ENCODE measurements around the gene RAD54L2.
"Not testable (repeated sequence)": the region's sequence is repeated elsewhere in the genome, so short reads cannot be mapped to it uniquely, and the experiment has no call there.

The RAD54L2 gene

DNA sequence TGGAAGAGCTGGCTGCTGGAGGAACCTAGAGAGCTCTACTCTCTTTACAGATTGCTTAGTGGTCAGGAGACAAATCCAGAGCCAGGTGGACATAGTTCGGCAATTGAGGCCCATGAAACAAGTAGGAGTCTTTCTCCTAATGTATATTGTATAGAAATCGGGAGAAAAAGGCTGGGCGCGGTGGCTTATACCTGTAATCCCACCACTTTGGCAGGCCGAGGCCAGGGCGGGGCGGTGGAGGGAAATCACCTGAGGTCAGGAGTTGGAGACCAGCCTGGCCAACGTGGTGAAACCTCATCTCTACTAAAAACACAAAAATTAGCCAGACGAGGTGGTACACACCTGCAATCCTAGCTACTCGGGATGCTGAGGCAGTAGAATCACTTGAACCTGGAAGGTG is 10.8 kb downstream of the RAD54L2 start:
- no peak overlapping the region for H3K4me3 ChIP-seq (ENCODE audit: low read depth, low read length)
- TF ChIP-seq CTCF (IDR thresholded peaks at IDR 0.05; ENCODE audit: low read depth, low read length) = no peak

DNA sequence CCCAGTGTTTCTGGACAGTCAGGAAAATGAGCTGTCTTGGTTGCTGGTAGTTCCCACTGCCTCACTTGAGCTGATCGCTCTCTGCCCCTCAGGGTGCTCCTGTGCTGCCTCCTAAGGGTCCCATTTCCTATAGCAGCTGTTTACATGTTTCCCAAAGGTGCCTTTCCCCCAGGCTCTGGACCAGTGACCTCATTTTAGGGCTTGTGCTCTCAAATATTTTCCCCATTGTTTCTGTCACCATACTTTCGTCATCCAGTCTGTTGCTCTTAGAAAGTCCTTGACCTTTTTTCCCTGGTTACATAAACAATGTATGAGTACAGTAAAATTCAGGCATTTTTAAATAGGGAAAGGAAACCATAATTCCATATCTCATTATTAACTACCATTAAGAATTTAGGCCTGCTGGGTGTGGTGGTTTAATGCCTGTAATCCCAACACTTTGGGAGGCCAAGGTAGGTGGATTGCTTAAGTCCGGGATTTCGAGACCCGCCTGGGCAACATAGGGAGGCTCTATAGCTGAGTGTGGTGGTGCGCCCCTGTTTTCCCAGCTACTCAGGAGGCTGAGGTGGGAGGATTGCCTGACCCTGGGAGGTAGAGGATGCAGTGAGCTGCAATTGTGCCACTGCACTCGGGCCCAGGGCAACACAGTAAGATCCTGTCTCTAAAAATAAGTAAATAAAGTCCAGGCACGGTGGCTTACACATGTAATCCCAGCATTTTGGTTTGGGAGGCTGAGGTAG is 11.7 kb downstream of the RAD54L2 start:
- no peak overlapping the region for H3K4me3 ChIP-seq (ENCODE audit: low read depth, low read length)
- no peak for TF ChIP-seq CTCF (IDR thresholded peaks at IDR 0.05; ENCODE audit: low read depth, low read length)

DNA sequence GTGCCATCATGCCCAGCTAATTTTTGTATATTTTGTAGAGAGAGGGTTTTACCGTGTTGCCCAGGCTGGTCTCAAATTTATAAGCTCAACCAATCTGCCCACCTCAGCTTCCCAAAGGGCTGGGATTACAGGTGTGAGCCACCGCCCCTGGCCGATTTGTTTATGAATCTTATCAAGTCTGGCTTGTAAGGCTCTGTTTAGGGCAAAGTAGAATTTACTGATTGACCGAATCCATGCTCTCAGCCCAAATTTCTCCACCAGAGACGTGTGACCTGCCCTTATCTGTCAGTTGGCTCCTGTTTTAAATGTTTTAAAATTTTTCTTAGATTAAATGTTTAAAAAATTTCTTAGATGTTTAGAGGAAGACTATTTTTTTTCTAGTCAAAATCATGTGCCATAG is 19.5 kb downstream of the RAD54L2 start:
- no peak overlapping the region for H3K4me3 ChIP-seq (ENCODE audit: low read depth, low read length)
- no peak for TF ChIP-seq CTCF (IDR thresholded peaks at IDR 0.05; ENCODE audit: low read depth, low read length)

DNA sequence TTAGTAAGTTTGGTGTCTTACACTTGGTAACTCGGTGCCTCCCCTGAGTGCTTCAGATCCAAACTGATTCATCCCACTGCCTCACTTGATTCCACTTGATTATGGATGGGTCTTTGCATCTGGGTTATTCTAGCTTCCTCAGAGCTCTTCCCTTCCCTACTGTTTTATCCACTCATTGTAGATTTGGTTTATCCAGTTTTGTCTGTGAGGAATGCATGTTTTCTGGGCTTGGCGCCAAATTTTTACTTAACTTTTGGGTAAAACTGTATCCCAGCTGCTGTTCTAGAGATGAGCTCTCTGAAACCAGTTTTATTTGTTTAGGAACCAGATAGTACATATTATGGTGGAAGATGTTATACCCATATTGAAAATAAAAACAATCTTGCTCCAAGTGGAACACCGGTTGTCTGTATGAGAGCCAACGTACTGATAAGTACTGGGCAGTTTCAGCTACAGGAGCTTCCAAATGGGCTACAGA is 20.9 kb downstream of the RAD54L2 start:
- no peak for TF ChIP-seq CTCF (IDR thresholded peaks at IDR 0.05; ENCODE audit: low read depth, low read length)
- no peak overlapping the region for H3K4me3 ChIP-seq (ENCODE audit: low read depth, low read length)

DNA sequence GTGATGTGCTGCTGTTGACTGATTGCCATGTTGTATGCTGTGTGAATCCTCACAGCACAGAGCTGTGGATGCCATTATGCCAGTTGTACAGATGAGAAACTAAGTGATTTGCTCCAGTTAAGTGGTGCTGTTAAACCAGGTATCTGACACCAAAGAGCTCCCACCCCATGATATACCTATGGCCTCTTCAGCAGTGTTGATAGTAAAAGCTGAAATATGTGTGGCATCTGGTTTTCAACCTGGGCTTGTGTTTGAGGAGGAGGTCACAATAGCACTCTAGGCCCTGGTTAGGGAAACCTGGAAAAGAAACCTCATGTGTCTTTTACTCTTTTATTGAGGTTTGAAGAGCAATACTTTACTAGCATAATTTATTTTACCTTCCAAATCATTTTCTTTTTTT is 21.4 kb downstream of the RAD54L2 start:
- H3K4me3 ChIP-seq (ENCODE audit: low read depth, low read length) = no peak overlapping the region
- TF ChIP-seq CTCF (IDR thresholded peaks at IDR 0.05; ENCODE audit: low read depth, low read length) = no peak

DNA sequence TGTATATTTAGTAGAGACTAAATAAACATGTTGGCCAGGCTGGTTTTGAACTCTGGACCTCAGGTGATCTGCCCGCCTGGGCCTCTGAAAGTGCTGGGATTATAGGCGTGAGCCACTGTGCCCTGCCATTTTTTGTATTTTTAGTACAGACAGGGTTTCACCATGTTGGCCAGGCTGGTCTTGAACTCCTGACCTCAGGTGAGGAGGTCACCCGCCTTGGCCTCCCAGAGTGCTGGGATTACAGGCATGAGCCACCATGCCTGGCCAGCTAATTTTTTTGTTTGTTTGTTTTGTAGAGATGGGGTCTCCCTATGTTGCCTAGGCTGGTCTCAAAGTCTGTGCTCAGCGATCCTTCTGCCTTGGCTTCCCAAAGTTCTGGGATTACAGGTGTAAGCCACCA is 23.9 kb downstream of the RAD54L2 start:
- not testable (repeated sequence) for H3K4me3 ChIP-seq (ENCODE audit: low read depth, low read length)

GRCh38 chr3:51568036-51568435 is 29.5 kb downstream of the RAD54L2 start:
- no peak for TF ChIP-seq CTCF (IDR thresholded peaks at IDR 0.05; ENCODE audit: low read depth, low read length)
- no peak overlapping the region for H3K4me3 ChIP-seq (ENCODE audit: low read depth, low read length)

GRCh38 chr3:51568996-51569395 is 30.5 kb downstream of the RAD54L2 start:
- no peak overlapping the region for H3K4me3 ChIP-seq (ENCODE audit: low read depth, low read length)
- no peak for TF ChIP-seq CTCF (IDR thresholded peaks at IDR 0.05; ENCODE audit: low read depth, low read length)

Measured in WI38 (cell line).